ENCODE data around the gene NSUN2. TPM values are rescaled to one million over a fixed set of nuclear protein-coding genes. Genes with fewer than 3 reads are reported as not detected.
"Not testable (repeated sequence)": the region's sequence is repeated elsewhere in the genome, so short reads cannot be mapped to it uniquely, and the experiment has no call there.

The NSUN2 gene
- total RNA-seq, 2 donors from 2014 or later, result 21.2 to 21.4 TPM

DNA sequence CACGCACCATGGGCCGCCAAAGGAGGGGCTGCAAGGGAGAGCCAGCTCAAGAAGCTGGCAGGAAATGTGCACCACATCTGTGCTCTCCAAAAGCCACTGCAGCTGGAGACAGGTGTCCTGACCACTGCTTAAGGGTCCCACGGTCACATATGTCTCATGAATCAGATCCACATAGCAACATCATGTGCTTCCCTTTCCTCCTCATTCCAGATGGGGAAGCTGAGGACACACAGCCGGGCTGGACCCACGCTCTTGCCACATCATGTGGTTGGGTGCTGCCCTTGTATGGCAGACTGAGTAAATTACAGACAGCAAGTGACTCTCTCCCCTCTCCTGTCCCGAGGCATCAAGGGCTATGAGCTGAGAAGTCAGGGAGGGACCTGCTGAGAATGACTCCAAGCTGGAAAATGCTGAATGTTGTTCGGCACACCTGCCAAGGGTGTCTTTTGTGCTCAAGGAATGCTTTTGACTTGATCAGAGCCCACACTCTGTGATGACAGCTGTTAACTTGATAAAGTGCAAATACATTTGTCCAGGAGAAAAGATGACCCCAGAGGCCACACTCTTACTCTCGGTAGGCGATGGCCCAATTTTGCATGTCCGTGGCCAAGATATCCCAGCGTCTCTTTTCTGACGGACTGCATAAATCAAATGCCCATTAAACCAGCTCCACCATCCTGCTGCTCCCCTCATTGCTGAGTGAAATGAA is 58.2 kb downstream of the NSUN2 start:
- TF ChIP-seq, protein P1, sequence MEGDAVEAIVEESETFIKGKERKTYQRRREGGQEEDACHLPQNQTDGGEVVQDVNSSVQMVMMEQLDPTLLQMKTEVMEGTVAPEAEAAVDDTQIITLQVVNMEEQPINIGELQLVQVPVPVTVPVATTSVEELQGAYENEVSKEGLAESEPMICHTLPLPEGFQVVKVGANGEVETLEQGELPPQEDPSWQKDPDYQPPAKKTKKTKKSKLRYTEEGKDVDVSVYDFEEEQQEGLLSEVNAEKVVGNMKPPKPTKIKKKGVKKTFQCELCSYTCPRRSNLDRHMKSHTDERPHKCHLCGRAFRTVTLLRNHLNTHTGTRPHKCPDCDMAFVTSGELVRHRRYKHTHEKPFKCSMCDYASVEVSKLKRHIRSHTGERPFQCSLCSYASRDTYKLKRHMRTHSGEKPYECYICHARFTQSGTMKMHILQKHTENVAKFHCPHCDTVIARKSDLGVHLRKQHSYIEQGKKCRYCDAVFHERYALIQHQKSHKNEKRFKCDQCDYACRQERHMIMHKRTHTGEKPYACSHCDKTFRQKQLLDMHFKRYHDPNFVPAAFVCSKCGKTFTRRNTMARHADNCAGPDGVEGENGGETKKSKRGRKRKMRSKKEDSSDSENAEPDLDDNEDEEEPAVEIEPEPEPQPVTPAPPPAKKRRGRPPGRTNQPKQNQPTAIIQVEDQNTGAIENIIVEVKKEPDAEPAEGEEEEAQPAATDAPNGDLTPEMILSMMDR (IDR thresholded peaks at IDR 0.05), result peak in 1 of 2 donors; percentile 36

DNA sequence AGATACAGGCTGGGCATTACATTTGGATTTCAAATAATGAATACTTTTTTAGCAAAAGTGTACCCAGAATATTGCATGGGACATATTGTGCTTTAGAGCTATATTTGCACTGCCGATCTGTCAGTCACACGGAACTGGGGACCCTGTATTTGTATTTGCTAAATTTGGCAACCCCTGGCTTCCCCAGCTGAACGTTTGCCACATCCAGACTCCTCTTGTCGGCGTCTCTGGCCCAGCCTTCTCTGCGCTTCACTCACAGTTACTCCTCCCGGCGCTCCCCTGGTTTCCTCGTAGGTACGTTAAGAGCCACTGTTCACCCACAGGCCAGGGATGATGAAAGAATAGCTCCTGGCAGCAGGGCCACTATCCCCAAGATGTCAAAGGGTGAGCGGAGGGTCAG is 58.7 kb downstream of the NSUN2 start:
- Histone ChIP-seq H3K27me3 (no peaks in the 10 kb centered on the region), H3K9me3 (no peaks in the 10 kb centered on the region), H3K27ac (no peak overlapping the region), H3K36me3 (no peaks in the 10 kb centered on the region), H3K4me1 (peaks cover 0 to 9% of the 10 kb centered on the region in 2 donors), H3K4me3 (no peak overlapping the region)
- TF ChIP-seq, protein P1 (IDR thresholded peaks at IDR 0.05), result no peak
- DNase-seq (ENCODE audit: low spot score), result peak; percentile 42

More for the DNA sequence above, 58.2 kb downstream of the NSUN2 start:
- no peaks in the 10 kb centered on the region for H3K36me3 ChIP-seq
- peaks cover 0 to 9% of the 10 kb centered on the region in 2 donors for H3K4me1 ChIP-seq
- peak; percentile 44 for DNase-seq (ENCODE audit: low spot score)
- no peaks in the 10 kb centered on the region for H3K27me3 ChIP-seq
- no peak overlapping the region for H3K4me3 ChIP-seq
- H3K27ac ChIP-seq, result no peak overlapping the region
- no peaks in the 10 kb centered on the region for H3K9me3 ChIP-seq

DNA sequence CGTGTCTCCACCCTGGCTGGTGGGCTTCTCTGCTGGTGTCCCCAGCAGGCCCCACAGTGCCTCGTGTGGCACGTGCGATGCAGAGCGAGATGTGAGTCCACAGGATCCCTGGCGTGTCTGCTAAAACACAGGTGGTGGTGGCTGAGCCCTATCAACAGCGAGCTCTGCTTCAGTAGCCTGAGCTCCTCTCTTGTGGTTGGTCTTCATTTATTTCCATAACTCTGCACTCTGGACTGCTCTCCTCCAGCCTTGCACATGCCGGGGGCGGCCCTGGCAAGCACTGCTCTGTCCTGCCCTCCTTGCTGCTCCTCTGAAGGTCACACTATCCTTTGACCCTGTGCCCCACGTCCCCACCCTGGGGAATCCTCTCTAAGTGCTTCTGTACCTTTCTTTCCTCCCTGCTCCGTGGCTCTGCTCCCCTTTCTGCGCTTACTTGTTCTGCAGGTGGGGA is 59.2 kb downstream of the NSUN2 start:
- peaks cover 0 to 9% of the 10 kb centered on the region in 2 donors for H3K4me1 ChIP-seq
- DNase-seq (ENCODE audit: low spot score), result peak; percentile 47
- no peaks in the 10 kb centered on the region for H3K27me3 ChIP-seq
- no peaks in the 10 kb centered on the region for H3K9me3 ChIP-seq
- H3K36me3 ChIP-seq, result no peaks in the 10 kb centered on the region
- no peak overlapping the region for H3K4me3 ChIP-seq
- TF ChIP-seq, protein P1 (IDR thresholded peaks at IDR 0.05), result no peak
- no peak overlapping the region for H3K27ac ChIP-seq

DNA sequence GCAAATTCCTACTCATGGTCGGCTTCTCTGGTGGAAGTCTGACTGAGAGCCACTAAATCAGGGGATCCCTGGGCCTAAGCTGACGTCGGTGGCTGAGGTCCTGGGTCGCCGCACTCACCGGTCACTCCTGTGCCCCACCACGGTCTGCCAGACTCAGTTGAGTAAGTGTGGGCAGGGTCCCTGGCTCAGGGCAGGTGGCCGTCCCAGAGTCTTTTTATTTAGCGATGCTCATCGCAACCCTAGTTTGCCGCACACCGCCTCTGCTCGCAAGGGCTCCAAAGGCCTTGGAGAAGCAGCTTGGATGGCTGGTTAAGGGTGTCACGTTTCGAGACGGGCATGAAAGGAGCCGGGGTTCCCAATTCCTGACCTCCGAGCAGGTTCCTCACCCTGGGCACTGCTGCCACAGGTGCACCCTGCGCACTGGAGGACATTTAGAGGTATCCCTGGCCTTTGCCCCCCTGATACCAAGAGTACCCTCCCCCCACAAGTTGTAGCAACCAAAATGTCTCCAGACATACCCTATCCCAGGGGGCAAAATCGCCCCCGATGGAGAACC is 59.9 kb downstream of the NSUN2 start:
- peak; percentile 9 for DNase-seq (ENCODE audit: low spot score)
- no peak overlapping the region for H3K4me3 ChIP-seq
- no peaks in the 10 kb centered on the region for H3K36me3 ChIP-seq
- H3K9me3 ChIP-seq, result no peaks in the 10 kb centered on the region
- H3K27me3 ChIP-seq, result no peaks in the 10 kb centered on the region
- H3K27ac ChIP-seq, result no peak overlapping the region
- TF ChIP-seq, protein P1 (IDR thresholded peaks at IDR 0.05), result no peak
- H3K4me1 ChIP-seq, result peaks cover 0 to 9% of the 10 kb centered on the region in 2 donors

DNA sequence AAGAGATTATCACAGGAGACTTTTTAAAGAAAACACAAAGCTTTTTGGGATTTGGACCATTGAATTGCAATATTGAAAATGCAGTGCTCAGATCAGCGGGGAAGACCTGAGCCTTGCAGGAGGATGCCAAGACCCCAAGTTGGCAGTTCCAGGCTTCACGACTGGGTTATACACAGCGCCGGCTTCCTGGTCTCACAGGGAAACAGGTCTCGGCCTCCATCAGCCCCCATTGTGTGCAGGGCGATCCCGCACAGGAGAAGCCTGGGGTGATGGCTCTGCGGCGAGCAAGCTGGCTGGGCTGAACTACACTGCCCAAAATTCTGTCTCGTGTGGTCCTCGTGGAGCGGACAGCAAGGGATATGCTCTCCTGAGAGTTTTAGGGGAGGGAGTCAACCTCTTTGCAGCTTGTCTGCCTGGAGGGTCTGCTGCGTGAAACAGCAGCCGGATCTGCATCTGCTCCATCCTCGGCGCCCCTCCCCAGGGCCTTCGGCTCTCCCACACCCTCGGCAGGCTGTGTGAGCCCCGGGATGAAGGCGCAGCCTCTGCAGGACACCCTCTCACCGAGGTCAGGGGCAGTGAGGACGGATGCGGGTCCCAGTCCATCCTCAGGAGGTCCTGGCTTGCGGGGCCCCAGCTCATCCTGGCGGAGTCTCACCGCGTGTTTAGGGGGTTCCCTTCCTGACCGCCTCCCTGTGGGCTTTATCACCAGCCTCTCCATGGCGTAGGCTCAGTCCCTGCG is 60.6 kb downstream of the NSUN2 start:
- no peaks in the 10 kb centered on the region for H3K36me3 ChIP-seq
- peak; percentile 52 for DNase-seq (ENCODE audit: low spot score)

DNA sequence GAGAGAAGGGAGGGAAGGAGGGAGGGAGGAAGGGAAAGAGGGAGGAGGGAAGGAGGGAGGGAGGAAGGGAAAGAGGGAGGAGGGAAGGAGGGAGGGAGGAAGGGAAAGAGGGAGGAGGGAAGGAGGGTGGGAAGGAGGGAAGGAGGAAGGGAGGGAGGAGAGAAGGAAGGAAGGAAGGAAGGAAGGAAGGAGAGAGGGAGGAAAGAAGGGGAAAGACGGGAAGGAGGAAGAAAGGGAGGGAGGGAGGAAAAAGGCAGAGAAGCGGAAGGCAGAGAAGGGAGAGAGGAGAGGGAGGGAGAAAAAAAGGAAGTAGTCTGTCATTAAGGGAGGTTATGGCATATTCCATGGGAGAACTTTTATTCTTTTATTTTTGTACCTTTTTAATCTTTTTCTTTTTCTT is 61.2 kb downstream of the NSUN2 start:
- not testable (repeated sequence) for H3K27ac ChIP-seq; DNase-seq (ENCODE audit: low spot score); H3K4me1 ChIP-seq; H3K27me3 ChIP-seq; H3K4me3 ChIP-seq; H3K36me3 ChIP-seq; H3K9me3 ChIP-seq

More for the DNA sequence above, 60.6 kb downstream of the NSUN2 start:
- H3K9me3 ChIP-seq, result no peaks in the 10 kb centered on the region
- no peak overlapping the region for H3K4me3 ChIP-seq
- H3K27ac ChIP-seq, result no peak overlapping the region
- H3K4me1 ChIP-seq, result peaks cover 0 to 9% of the 10 kb centered on the region in 2 donors
- H3K27me3 ChIP-seq, result no peaks in the 10 kb centered on the region
- TF ChIP-seq, protein P1 (IDR thresholded peaks at IDR 0.05), result no peak
